K562 (cell line): ENCODE data around the gene IL20RA. TPM values are rescaled to one million over a fixed set of nuclear protein-coding genes. Genes with fewer than 3 reads are reported as not detected.

Source experiments
- ATF2 ChIP-seq: sonication (generic); formaldehyde crosslinking; IDR thresholded peaks from 2 replicates; pipeline ENCODE4 v1.8.1; 2022; ENCODE audit warnings: missing genetic modification reagents
- CAMTA2 ChIP-seq: fragments of 250-450 bp; sonication (Bioruptor Pico); conservative IDR thresholded peaks from 2 replicates; pipeline ENCODE4 v1.5.1; 2022
- CBFB ChIP-seq: sonication (generic); formaldehyde crosslinking; IDR thresholded peaks from 2 replicates; pipeline ENCODE4 v1.4.0; 2020; ENCODE audit warnings: mild to moderate bottlenecking, missing genetic modification reagents
- HINFP ChIP-seq: fragments of 450-650 bp; conservative IDR thresholded peaks from 2 replicates; pipeline ENCODE4 v1.6.1; 2016; ENCODE audit warnings: missing genetic modification characterization, low read depth, mild to moderate bottlenecking, control low read depth, missing compliant biosample characterization
- KHSRP ChIP-seq: fragments of 450-650 bp; IDR thresholded peaks from 2 replicates; pipeline ENCODE4 v1.6.1; 2017
- NFE2 ChIP-seq: IDR thresholded peaks from 2 replicates; pipeline ENCODE4 v1.6.1; 2014; ENCODE audit warnings: antibody characterized with exemption, low read depth
- RFX7 ChIP-seq: fragments of 250-450 bp; sonication (Bioruptor Pico); IDR thresholded peaks from 2 replicates; pipeline ENCODE4 v1.5.1; 2021; ENCODE audit warnings: mild to moderate bottlenecking
- STAG1 ChIP-seq: sonication (generic); formaldehyde crosslinking; IDR thresholded peaks from 2 replicates; pipeline ENCODE4 v1.5.0; 2020; ENCODE audit warnings: missing genetic modification reagents, borderline replicate concordance
- TFAP4 ChIP-seq: sonication (generic); formaldehyde crosslinking; IDR thresholded peaks from 2 replicates; pipeline ENCODE4 v1.8.0; 2022; ENCODE audit warnings: missing genetic modification reagents, mild to moderate bottlenecking, moderate library complexity, borderline replicate concordance
- ZNF224 ChIP-seq: sonication (generic); formaldehyde crosslinking; IDR thresholded peaks from 2 replicates; pipeline ENCODE4 v1.8.0; 2022; ENCODE audit warnings: mild to moderate bottlenecking, missing genetic modification reagents
- polyA plus RNA-seq, 8 experiments: library from polyadenylated mRNA; depleted of rRNA in 4 of 8; stranded (reverse) in 5 of 8; unstranded in 3 of 8; fragments of >200 nt; fragmentation: Nextera tagmentation in 2 of 8; fragmentation: Illumina TruSeq in 1 of 8; extraction: Ambion mirVana in 2 of 8; extraction: Trizol in 1 of 8; gene quantifications; 2 replicates each; pipeline versions ENCODE4 v1.2.1 to v1.2.3, GENCODE V29; 2011 to 2014; ENCODE audit warnings: inconsistent platforms in 1 of 8, missing spikeins in 1 of 8
- total RNA-seq, 7 experiments: library from RNA; depleted of rRNA in 6 of 7; stranded (reverse); fragments of >200 nt in 6 of 7; fragmentation: Illumina TruSeq in 2 of 7; extraction: Trizol in 2 of 7; gene quantifications; 2 replicates each; pipeline versions ENCODE4 v1.2.1 to v1.2.3, GENCODE V29; 2011 to 2021; ENCODE audit warnings: low replicate concordance in 1 of 7
- TF ChIP-seq, protein P1 (sequence below): fragments of 450-650 bp; IDR thresholded peaks from 2 replicates; pipeline ENCODE4 v1.6.1; 2017; ENCODE audit warnings: antibody characterized with exemption
- TF ChIP-seq, protein P2 (sequence below), 2 experiments: IDR thresholded peaks in 1 of 2; conservative IDR thresholded peaks in 1 of 2; 2 replicates each; pipeline ENCODE4 v1.6.1; 2016; ENCODE audit warnings: low read depth in 2 of 2, mild to moderate bottlenecking in 1 of 2, missing compliant biosample characterization in 1 of 2, missing genetic modification characterization in 1 of 2, moderate library complexity in 1 of 2
- TF ChIP-seq, protein P3 (sequence below): sonication (generic); formaldehyde crosslinking; IDR thresholded peaks from 2 replicates; pipeline ENCODE4 v1.8.0; 2022; ENCODE audit warnings: mild to moderate bottlenecking, missing genetic modification reagents

The IL20RA gene
- total and polyA plus RNA-seq, 9 of the 15 experiments (the other 6 are each of a cell fraction or from before 2014, with no cell fraction given): not detected

- TF ChIP-seq RFX7 (no peak), ZNF224 (no peak), STAG1 (no peak), TFAP4 (CRISPR knock-in tag) (no peak), ATF2 (CRISPR knock-in tag) (no peak), NFE2 (no peak), CAMTA2 (CRISPR knock-in tag) (no peak), KHSRP (no peak), HINFP (tag) (no peak), CBFB (no peak)
- TF ChIP-seq, protein P1, sequence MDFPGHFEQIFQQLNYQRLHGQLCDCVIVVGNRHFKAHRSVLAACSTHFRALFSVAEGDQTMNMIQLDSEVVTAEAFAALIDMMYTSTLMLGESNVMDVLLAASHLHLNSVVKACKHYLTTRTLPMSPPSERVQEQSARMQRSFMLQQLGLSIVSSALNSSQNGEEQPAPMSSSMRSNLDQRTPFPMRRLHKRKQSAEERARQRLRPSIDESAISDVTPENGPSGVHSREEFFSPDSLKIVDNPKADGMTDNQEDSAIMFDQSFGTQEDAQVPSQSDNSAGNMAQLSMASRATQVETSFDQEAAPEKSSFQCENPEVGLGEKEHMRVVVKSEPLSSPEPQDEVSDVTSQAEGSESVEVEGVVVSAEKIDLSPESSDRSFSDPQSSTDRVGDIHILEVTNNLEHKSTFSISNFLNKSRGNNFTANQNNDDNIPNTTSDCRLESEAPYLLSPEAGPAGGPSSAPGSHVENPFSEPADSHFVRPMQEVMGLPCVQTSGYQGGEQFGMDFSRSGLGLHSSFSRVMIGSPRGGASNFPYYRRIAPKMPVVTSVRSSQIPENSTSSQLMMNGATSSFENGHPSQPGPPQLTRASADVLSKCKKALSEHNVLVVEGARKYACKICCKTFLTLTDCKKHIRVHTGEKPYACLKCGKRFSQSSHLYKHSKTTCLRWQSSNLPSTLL: no peak
- TF ChIP-seq, protein P2, sequence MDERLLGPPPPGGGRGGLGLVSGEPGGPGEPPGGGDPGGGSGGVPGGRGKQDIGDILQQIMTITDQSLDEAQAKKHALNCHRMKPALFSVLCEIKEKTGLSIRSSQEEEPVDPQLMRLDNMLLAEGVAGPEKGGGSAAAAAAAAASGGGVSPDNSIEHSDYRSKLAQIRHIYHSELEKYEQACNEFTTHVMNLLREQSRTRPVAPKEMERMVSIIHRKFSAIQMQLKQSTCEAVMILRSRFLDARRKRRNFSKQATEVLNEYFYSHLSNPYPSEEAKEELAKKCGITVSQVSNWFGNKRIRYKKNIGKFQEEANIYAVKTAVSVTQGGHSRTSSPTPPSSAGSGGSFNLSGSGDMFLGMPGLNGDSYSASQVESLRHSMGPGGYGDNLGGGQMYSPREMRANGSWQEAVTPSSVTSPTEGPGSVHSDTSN (CRISPR knock-in tag; IDR thresholded peaks at IDR 0.05; ENCODE audit: low read depth): no peak
- TF ChIP-seq, protein P2 (tag; conservative IDR thresholded peaks at IDR 0.05; ENCODE audit: low read depth): no peak
- TF ChIP-seq, protein P3, sequence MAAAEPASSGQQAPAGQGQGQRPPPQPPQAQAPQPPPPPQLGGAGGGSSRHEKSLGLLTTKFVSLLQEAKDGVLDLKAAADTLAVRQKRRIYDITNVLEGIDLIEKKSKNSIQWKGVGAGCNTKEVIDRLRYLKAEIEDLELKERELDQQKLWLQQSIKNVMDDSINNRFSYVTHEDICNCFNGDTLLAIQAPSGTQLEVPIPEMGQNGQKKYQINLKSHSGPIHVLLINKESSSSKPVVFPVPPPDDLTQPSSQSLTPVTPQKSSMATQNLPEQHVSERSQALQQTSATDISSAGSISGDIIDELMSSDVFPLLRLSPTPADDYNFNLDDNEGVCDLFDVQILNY: no peak
Observed at GRCh38 chr6:137028912-137029311, 15.9 kb downstream of the IL20RA start (continued).
